HTR-8/SVneo (cell line): ENCODE data around the gene QRFP.

ENCODE experiments used
- DNase-seq: peaks from one replicate; pipeline ENCODE4 v3.0.0; 2011; ENCODE audit warnings: low spot score, mixed read lengths; ENCODE audit not compliant: insufficient read length
- FAIRE-seq: peaks from 2 replicates; lab custom pipeline; 2011; peaks lifted over from hg19 to GRCh38; lab: Jason Lieb, UNC

The QRFP gene

DNA sequence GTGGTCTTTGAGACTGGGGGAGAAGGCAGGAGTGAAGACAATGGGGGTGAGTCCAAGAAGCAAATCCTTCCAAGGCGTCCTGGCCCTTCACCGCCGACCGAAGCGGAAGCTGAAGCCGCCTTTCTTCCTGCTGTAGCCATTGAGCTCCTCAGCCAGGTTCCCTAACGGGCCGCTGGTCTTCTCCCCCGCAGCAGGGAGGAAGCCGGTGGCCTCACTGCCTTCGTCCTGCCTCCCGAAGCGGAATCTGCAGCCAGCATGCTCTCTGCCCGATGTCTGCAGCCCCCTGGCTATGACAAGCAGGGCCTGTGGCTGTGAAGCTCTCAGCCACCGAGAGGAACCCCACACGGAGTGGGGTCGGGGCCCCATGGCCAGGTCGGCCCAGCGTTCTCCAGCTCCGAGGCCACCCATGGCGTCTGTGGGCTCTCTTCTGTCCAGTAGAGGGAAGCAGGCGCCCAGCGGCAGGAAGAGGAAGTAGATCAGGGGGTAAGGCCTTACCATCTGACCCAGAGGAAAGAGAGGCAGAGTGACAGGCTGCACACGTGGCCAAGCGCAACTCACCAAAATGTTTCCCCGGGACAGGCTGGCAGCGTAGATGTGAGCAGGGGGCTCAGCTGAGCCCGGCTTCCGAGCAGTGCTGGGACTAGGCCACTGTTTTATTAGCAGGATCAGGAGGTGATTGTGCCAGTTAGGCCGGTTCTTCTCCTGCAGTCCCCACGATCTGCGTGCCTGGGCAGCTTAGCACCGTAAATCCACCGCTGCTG, 3.1 kb downstream of the QRFP start:
- FAIRE-seq, result no peak
- DNase-seq, result peak; percentile 13

DNA sequence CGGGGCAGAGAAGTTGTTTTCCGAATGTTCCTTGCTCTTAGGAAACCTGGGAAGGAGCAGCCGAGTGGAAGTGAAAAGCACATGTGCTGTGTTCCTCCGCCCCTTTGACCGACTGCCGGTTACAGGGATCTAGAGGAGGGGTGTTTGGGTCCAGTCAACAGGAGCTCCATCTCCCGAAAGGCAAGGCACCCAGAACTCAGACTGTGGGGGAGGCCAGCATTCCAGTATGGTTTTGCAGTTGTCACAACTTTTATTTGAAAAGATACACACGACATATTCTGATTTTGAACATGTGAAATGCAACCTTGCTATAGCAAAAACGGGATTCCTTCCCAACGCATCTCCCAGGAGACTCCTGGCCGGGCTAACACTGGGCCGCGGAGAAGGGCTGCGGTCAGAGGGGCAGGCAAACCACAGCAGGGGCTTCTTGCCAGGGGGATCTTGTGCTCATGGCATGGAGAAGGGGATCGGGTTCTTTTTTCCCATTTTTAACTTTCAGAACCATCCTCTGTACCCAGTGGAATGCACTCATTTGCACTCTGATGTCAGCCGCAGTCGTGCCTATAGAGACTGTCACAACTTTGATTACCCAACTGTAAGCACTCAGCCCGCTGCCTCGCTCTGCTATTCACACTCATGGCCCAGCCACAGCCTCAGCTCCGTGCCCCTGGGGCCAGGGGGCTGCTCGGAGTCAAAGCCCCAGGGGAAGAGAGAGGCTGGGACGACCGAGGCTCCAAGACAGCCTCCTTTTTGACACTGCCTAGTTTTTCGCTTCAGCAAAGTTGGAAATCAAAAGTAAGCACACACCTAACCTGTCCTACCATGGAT, 3.9 kb downstream of the QRFP start:
- no peak for DNase-seq
- FAIRE-seq, result no peak

DNA sequence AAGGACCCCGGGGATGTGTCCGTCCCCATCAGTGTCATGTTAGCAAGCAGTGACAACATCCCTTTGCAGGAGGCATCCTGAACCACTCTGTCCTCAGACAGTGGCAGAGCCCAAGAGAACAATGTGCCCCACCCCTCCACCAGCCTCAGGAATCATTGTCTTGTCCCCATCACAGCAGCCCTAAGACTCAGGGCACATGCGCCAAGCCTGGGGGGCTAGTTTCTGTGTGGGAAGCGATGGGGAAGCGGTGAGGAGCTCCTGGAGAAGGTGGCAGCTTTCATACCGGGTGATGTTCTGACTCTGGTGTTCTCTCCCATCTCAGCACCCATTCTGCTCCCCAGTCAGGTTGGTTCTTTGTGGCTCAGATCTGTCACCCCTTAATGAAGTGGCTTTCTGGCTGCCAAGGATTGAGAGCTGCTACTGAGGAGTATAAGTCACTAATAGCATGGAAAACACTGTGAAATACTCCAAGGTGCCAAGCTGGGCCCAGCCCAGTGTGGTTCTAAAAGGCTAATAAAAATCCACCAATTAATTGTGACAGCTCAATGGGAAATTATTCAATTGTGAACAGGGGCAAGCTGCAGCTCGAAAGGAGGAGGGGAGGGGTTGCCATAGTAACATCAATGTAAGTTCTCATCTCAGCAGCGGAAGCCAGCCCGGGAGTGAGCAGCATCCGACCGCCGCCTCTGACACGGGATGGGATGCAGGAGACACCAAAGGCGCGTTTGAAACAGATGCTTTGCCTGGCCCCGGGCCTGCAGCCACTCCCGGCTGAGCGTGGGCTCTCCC, 4.7 kb downstream of the QRFP start:
- DNase-seq (no peak), FAIRE-seq (no peak)

DNA sequence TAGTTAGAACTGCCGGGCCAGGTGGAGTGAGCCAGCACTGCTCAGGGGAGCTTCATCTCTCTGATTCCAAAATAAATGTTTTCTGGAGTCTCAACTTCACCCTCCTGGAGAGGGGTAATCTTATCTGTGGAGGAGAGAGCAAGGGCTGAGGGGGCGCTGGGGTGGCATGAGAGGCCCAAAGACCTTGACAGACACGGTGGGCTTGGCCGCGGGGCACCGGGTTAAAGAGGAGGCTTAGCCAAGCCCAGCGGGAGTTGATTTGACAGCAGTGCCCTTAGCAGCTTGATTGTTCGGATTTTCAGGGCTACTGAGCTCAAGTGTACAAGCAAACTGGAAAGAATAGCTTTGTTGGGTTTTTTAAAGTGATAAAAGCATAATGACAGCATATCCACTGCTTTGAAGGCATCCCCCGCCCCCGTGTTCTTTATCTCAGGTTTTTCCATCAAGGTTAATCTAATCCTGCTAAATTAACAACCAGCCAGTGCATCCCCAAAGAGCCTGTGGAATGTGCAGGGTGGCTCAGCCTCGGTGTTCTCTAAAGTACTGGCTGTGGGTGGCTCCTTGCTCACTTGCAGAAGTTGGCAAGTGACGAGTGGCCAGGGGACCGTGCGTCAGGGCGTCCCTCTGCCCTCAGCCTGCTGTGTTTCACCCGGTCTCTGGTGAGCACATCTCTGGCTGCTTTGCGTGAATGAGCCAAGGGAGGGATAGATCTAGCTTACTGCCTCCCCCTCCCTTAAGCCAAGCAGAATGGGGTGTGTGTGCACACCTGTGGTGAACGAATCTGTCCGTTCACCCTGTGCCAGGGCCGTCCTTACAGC, 5.5 kb downstream of the QRFP start:
- no peak for FAIRE-seq
- DNase-seq, result no peak

DNA sequence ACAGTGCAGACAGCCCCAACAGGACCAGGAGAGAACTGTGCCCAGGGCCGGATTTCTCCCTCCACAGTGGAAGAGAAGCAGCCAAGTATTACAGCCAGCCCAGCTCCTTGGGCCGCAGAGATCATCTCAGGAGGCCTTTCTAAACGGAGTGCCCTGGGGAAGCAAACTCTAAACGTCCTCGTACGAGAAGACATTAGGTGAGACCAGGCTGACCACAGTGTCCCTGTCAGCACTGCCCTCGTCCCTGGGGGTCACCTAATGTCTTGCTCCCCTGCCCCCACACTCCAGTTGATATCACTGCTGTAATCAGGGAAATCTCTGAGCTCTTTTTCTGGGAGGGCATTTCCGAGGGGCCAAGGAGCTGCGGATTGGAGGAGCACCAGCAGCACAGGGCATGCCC, 6.5 kb downstream of the QRFP start:
- FAIRE-seq (no peak), DNase-seq (no peak)

DNA sequence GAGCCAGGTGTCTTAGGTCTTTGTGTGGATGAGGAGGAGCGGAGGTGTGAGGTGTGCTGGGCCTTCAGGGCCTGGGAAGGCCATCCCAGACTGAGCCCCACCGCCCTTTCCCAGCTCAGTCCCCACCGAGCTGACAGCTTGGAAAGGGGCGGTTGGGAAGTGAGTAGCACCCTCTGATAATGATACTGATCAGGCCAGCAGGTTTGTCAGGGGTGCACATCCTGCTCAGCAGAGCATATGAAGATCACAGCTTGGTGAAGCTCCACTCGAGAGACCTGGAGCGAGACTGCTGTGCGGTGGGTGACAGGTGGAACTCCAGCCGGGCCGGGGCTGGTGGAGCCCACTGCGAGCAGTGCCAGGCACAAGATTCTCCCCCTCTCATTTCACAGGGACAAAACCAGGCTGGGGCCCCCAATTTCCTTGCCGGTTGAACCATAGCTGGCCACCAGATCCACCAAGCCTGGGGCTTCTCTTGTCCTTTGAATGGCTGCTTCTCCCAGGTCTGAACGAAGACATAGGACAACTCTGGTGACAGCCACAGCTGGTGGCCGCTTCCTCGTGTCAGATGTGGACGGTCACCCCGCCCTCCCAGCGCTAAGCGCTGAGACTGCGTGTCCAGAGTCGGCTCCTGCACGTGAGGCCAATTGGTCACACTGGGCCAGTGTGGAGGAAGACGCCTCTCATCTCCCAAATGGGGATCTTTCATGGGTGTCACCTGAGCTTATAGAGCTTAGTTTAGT, 8.3 kb downstream of the QRFP start:
- DNase-seq (no peak), FAIRE-seq (no peak)

DNA sequence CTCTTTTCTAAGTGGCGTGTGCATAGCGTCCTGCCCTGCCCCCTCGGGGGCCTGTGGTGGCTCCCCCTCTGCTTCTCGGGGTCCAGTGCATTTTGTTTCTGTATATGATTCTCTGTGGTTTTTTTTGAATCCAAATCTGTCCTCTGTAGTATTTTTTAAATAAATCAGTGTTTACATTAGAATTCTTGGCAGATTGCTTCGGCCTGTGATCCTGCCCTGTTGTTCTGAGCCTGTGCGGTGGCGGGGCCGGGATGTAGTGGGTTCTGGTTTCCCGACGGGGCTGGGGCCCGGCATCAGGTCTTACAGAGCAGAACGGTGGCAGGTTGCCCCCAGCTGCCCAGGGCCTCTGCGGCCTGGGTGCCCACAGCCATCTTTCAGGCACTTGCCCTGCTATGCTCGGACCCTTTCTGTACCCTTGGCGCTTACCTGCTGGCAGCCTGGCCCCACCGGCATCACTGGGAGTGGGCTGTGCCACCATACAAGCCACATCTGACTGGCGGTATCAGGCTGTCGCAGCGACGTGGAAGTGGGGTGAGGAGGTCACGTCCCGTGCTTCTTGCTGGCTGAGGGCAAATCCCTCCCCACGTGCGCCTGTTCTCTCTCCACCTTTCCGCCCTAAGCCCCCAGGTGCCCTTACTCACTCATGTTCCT, 9.0 kb downstream of the QRFP start:
- DNase-seq (no peak), FAIRE-seq (no peak)

DNA sequence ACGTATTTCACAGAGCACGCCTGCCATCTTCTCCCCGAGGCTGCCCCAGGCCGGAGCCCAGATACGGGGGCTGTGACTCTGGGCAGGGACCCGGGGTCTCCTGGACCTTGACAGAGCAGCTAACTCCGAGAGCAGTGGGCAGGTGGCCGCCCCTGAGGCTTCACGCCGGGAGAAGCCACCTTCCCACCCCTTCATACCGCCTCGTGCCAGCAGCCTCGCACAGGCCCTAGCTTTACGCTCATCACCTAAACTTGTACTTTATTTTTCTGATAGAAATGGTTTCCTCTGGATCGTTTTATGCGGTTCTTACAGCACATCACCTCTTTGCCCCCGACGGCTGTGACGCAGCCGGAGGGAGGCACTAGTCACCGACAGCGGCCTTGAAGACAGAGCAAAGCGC, 9.6 kb downstream of the QRFP start:
- FAIRE-seq (no peak), DNase-seq (no peak)

DNA sequence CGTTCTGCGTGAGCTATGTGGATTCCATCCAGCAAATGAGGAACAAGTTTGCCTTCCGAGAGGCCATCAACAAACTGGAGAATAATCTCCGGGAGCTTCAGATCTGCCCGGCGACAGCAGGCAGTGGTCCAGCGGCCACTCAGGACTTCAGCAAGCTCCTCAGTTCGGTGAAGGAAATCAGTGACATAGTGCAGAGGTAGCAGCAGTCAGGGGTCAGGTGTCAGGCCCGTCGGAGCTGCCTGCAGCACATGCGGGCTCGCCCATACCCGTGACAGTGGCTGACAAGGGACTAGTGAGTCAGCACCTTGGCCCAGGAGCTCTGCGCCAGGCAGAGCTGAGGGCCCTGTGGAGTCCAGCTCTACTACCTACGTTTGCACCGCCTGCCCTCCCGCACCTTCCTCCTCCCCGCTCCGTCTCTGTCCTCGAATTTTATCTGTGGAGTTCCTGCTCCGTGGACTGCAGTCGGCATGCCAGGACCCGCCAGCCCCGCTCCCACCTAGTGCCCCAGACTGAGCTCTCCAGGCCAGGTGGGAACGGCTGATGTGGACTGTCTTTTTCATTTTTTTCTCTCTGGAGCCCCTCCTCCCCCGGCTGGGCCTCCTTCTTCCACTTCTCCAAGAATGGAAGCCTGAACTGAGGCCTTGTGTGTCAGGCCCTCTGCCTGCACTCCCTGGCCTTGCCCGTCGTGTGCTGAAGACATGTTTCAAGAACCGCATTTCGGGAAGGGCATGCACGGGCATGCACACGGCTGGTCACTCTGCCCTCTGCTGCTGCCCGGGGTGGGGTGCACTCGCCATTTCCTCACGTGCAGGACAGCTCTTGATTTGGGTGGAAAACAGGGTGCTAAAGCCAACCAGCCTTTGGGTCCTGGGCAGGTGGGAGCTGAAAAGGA, 10.9 kb downstream of the QRFP start:
- DNase-seq, result no peak
- FAIRE-seq, result no peak

DNA sequence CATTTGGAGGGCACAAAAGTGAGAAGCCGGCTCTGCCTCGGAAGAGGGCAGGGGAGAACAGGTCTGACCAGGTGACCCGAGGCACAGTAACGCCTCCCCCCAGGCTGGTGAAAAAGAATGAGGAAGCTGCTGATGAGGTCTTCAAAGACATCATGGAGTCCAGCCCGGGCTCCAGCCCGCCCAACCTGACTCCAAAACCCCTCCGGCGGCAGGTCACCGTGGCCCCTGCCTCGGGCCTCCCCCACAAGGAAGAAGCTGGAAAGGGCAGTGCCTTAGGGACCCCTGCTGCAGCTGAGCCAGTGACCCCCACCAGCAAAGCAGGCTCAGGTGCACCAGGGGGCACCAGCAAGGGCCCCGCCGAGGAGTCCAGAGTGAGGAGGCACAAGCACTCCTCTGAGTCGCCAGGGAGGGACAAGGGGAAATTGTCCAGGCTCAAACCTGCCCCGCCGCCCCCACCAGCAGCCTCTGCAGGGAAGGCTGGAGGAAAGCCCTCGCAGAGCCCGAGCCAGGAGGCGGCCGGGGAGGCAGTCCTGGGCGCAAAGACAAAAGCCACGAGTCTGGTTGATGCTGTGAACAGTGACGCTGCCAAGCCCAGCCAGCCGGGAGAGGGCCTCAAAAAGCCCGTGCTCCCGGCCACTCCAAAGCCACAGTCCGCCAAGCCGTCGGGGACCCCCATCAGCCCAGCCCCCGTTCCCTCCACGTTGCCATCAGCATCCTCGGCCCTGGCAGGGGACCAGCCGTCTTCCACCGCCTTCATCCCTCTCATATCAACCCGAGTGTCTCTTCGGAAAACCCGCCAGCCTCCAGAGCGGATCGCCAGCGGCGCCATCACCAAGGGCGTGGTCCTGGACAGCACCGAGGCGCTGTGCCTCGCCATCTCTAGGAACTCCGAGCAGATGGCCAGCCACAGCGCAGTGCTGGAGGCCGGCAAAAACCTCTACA, 11.8 kb downstream of the QRFP start:
- FAIRE-seq, result no peak

DNA sequence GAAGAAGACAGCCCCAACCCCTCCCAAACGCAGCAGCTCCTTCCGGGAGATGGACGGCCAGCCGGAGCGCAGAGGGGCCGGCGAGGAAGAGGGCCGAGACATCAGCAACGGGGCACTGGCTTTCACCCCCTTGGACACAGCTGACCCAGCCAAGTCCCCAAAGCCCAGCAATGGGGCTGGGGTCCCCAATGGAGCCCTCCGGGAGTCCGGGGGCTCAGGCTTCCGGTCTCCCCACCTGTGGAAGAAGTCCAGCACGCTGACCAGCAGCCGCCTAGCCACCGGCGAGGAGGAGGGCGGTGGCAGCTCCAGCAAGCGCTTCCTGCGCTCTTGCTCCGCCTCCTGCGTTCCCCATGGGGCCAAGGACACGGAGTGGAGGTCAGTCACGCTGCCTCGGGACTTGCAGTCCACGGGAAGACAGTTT, 12.5 kb downstream of the QRFP start:
- DNase-seq, result no peak
- FAIRE-seq, result no peak

More for the DNA sequence above, 11.8 kb downstream of the QRFP start:
- no peak for DNase-seq

DNA sequence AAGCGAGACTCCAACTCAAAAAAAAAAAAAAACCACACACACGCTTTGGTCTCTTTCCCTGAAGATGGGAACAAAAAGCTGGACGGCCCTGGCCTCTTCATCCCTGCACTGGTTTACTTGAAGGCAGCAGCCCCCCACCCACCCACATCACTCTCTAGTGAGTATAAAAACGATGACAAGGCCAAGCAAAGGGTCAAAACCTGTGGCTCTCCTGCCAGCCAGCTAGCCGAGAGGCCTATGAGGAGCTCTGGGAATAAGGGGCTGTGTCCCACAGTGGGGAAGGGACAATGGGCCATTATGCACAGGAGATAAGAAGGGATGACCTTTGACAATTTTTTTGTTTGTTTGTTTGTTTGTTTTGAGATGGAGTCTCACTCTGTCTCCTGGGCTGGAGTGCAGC, 13.1 kb downstream of the QRFP start:
- no peak for DNase-seq
- no peak for FAIRE-seq

DNA sequence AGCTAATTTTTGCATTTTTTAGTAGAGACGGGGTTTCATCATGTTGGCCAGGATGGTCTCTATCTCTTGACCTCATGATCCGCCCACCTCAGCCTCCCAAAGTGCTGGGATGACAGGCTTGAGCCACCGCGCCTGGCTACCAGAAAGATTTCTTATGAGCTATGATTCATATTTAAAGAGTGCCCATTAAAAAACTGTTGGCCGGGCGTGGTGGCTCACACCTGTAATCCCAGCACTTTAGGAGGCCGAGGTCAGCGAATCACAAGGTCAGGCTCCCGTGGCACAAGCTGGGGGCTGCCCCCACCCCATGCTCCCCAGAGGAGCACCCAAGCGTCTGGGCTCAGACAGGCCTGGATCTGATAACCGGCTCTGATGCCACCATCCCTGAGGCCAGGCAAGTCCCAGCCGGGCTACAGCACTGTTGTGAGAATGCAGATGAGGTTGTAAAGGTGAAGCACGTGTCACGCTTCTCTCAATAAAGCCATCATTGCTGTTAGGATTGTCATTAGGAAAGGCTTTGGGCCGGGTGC, 13.9 kb downstream of the QRFP start:
- DNase-seq (no peak), FAIRE-seq (no peak)

DNA sequence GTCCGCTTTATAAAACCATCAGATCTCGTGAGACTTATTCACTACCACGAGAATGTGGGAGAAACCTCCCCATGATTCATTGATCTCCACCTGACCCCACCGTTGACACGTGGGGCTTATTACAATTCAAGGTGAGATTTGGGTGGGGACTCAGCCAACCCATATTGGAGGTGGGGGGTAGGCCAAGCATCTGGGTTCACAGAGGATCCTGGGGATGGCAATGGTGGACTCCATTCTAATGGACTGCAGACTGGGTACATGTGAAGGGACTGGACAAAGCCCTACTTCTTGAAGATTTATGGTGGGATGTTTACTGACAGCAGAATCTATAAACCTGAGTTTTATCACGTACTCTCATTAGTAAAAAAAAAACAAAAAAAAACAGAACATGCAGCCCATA, 15.1 kb downstream of the QRFP start:
- no peak for DNase-seq
- no peak for FAIRE-seq

DNA sequence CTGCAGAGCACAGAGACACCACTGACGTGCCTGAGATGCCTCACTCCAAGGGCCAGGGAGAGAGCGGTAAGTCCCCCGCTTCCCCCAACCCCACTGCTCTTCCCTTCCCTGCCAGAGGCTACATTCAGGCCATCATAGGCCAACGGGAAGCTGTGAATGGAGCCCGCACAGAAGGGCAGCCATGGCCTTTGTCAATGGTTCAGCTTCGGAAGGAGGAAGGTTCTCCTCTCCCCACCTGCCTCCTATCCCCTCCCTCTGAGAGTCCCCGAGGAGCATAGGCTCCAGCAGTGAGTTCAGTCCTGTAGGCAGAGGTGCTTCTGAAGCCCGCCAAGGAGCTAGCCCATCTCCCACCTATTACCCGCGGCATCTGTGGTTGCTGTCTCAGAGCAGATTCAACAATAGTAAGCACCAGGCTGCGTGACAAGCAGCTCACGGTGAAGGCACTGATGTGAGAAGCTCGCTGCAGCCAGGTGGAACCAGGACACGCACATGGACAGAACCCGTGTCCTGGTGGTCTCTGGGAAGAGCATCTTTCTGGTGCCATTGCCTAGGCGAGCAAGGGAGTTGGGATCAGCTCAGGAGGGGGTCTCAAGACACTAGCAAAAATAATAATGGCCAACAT, 15.9 kb downstream of the QRFP start:
- DNase-seq (no peak), FAIRE-seq (no peak)

DNA sequence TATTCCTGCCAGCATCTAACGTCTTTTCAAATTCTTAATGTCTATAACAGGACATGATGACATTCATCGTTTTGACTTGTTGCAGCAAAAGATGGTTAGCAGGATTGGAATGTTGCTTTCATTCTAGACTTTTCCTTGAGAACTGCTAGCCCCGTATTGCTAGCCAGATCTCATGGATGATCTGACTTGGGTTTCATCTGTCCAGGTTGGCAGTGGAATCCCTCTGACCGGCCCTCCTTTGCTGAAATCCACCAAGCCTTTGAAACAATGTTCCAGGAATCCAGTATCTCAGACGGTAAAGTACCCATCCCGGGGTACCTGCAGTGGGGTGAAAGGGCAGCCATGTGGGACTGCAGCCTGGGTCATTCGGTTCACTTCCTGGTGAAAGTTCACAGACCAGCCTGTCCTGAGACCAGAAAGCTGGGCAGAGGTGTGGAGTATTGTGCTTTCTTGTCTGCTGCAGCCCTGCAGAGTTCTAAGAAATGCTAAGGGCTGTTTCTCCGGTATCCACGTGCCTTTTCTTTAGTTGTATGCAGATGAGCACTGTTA, 16.7 kb downstream of the QRFP start:
- no peak for FAIRE-seq
- DNase-seq, result no peak
